GM12891 (cell line): ENCODE data around the gene PSMG3.

Source experiments
- POLR2A ChIP-seq: IDR thresholded peaks from 2 replicates; pipeline ENCODE4 v1.6.1; 2011; ENCODE audit warnings: low read depth, low read length, control low read depth
- POLR2AphosphoS5 ChIP-seq: IDR thresholded peaks from 2 replicates; pipeline ENCODE4 v1.6.1; 2011; ENCODE audit warnings: low read depth, low read length, control low read depth
- SPI1 ChIP-seq: IDR thresholded peaks from 2 replicates; pipeline ENCODE4 v1.6.1; 2011; ENCODE audit warnings: low read depth, low read length, control low read depth
- TAF1 ChIP-seq: IDR thresholded peaks from 2 replicates; pipeline ENCODE4 v1.6.1; 2011; ENCODE audit warnings: low read depth, low read length, control low read depth

- no peak for TF ChIP-seq TAF1
- no peak for TF ChIP-seq POLR2A
- TF ChIP-seq POLR2AphosphoS5 = no peak
- no peak for TF ChIP-seq SPI1
Observed at GRCh38 chr7:1601956-1602355, 32.1 kb upstream of the PSMG3 start.
